Measurements from ENCODE around the gene COL4A6.

COL4A6 gene

DNA sequence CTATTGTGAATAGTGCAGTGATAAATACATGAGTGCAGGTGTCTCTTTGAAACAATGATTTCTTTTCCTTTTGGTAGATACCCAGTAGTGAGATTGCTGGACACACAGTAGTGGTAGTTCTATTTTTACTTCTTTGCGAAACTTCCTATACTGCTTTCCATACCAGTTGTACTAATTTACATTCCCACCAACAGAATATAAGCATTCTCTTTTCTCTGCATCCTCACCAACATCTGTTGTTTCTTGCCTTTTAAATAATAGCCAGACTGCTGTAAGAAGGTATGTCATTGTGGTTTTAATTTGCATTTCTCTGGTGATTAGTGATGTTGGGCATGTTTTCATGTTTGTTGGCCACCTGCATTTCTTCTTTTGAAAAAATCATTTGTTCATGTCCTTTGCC lies 105.9 kb downstream of the COL4A6 start:
- in situ Hi-C loops (cut with HindIII; ENCODE audit: low sequenced_read_pairs): no loop called here

DNA sequence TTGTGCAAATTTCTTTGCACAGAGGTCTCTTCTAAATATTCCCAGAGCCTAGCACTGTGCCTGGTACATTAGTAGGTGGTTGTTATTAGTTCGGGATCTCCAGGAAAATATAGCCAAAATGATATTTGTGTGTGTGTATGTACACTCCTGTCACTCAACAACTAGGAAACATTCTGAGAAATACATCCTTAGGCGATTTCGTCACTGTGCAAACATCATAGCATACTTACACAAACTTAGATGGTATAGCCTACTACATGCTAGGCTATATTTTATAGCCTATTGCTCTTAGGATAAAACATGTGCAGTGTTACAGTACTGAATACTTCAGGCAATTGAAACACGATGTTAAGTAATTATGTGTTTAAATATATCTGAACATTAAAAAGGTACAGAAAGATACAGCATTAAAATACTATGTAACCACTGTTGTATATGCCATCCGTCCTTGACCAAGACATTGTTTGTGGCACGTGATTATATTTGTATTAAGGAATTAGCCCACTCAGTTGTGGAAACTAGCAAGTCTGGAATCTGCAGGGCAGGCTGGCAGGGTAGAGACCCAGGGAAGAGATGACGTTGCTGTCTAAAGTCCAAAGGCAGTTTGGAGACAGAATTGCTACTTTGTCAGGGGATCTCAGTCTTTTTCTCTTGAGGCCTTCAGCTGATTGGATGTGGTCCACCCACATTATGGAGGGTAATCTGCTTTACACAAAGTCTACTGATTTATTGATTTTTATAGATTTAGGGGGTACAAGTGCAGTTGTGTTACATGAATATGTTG lies 106.9 kb downstream of the COL4A6 start:
- in situ Hi-C loops (cut with HindIII; ENCODE audit: low sequenced_read_pairs): no loop called here

DNA sequence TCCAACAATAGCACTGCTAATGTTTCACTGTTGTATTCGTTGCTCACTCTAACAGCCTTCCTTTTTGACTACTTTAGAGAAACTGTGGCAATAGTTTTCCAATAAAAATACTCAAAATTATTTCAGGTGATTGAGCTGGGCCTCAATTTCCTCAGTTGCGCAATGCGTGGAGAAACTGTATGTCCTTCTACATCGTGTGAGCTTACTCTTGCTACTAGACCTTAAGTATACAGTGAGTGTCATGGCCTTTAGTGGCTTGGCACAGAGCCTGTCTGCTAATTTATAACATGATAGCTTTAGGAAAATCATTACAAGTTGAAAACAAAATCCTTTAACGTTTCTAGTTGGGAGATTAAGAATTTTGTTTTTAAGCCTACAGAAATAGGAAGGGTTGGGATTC lies 114.5 kb downstream of the COL4A6 start:
- in situ Hi-C loops (cut with HindIII; ENCODE audit: low sequenced_read_pairs): no loop called here

DNA sequence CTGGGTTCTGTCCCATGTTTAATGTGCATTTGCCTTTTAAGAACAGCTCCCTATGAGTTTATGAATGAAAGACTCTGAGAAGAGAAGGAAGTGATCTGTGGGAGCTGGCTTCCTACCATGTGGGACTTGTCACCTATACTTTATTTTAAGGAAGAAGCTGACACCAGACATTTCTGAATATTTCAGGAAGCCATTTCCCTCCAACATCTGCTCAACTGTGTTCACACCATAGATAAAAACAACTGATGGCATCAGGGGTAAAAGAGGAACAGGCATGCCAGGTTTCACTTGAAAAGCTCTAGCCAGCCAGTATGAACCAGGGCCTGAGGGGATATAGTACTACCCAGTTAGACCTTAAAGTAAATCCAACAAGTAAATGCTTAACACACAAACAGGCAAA lies 116.0 kb downstream of the COL4A6 start:
- in situ Hi-C loops (cut with HindIII; ENCODE audit: low sequenced_read_pairs): no loop called here

DNA sequence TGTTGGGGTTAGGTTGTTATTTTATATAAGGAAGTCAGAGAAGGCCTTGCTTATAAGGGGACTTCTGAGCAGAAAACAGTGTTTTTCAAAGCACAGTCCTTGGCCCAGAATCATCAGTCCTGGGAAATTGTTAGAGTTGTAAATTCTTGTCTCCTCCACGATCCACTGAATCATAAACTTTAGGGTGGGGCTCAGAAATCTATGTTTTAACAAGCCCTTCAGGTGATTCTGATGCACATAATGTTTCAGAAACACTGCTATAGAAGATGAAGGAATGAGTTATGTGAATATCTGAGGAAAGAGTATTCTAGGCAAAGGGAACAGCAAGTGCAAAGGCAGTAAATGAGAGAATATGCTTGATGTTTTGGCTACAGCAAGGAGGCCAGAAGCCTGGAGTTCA lies 121.8 kb downstream of the COL4A6 start:
- in situ Hi-C loops (cut with HindIII; ENCODE audit: low sequenced_read_pairs): no loop called here

DNA sequence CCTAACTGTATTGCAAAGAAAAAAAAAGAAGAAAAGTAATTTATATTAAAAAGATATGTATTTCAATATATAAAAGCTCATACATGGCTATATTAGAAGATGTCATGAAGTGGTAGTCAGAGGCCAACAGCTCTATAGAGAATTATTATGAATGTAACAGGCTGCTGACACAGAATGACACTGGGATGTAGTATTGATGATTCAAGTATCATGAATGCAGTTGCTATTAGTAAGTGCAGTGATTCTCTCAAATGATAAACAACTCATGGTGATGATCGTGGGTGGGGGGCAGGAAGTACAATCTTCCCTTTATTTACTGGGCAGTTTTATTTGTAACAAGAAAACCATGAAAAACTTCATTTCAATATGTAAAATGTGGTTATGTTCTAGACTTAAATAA lies 124.6 kb downstream of the COL4A6 start:
- in situ Hi-C loops (cut with HindIII; ENCODE audit: low sequenced_read_pairs): no loop called here

DNA sequence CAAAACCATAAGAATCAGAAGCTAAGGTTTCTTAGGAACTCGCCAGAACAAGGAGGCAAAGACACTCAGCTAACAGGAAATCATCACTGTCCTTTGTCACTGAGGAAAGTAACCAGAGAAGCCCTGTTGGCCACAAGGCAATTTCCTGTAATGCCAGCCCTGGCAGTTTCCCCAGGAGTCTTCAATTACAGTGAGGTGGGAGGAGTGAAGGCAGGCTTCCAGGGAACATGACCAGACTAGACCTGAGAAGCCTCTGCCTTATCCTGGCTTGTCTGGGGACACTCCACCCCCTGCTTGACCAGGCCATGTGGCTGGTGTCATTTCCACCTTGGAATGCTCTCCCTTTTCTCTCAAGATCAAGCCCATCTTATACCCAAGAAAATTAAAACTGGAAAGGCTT lies 125.3 kb downstream of the COL4A6 start:
- in situ Hi-C loops (cut with HindIII; ENCODE audit: low sequenced_read_pairs): no loop called here

DNA sequence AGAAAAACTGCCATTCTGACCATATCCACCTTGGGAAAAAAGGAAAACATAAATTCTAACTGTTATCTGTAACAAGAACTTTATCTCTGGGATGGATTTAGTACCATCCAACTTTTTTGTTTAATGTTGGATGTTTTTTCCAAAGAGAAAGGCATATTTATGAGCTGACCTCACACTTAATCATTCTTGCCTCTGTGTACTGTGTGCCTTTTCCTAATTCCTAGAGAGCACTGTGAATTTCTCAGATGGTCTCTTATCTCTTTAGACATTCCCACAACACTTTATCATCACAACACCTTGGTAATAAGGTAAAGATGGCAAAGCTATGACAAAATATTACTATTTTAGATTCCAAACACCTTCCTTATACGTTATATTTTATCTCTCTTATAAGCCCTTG lies 126.2 kb downstream of the COL4A6 start:
- in situ Hi-C loops (cut with HindIII; ENCODE audit: low sequenced_read_pairs): no loop called here

DNA sequence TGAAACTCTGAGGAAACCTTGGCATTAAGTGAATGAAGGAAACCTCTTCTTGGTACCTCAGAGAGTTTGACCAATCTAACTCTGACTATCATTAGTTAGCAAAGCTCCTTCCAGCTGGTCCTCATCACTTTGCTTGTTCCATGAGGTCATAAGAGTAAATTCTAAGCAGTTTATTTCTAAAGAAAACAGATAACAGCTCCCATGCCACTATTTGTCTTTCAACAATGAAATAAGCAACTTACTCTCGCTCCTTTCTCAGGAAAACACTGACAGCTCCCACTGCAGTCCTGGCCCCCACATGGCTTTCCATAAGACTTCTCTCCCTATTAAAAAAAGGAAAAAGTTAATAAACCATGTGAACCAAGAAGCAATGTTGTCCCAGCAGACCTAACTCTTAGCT lies 127.7 kb downstream of the COL4A6 start:
- in situ Hi-C loops (cut with HindIII; ENCODE audit: low sequenced_read_pairs): no loop called here

DNA sequence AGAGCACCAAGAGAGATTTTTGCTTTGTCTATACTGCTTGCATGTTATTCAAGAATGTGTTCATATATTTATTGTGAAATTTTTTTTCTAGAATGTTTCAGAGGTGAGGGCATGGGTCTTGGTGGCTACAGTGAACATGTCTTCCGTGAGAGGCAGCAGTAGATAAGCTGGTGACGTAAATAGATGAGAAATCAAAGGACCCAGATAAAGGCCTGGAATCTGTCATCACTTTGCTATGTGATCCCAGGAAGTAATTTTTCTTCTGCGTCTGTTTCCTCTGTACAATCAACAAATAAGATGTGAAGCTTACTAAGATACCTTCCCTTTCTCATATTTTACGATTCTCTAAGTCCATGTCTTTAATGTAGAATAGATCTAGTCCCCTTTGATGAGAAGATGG lies 129.1 kb downstream of the COL4A6 start:
- in situ Hi-C loops (cut with HindIII; ENCODE audit: low sequenced_read_pairs): no loop called here

DNA sequence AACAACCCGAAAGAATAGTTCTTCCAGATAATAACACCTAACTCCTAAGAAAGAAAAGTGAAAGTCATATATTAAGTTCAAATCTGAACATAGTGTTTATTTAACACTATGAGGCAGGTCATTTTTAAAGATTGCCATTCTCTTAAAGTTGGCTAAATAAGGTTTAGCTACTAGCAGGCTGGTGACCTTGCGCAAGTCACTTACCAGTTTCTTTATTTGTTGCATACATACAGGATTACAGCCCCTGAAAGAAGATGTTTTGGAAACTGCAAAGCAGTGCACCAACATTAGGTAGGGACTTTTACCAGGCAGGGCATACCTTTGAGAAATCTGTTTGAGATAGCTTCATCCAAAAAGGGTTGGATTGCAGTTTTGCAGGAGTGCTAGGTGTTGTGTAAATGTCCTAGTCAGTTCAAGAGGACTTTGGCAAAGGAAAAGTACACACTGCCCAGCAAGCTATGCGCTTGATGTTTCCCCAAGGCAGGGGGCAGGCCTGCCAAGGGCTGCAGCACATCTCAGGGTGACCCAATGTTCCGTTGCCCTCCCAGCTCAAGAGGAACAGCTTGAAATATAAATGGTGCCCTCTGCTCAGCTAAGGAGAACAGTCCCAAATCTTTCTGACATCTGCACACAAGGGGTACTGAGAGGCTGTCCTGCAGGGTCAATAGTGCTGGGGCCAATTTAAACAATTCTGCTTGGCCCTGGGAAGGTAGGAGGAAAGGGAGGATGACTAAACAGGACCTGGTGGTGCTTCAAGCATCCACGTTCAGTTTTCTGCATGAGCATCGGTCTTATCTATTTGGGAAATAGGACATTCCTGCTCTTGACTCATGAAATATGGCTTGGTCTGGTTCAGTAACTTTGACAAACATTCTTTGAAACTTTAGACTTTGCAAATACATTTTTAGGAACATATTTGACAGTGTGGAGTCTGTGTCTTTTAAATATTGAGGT lies 130.8 kb downstream of the COL4A6 start:
- in situ Hi-C loops (cut with HindIII; ENCODE audit: low sequenced_read_pairs): no loop called here

DNA sequence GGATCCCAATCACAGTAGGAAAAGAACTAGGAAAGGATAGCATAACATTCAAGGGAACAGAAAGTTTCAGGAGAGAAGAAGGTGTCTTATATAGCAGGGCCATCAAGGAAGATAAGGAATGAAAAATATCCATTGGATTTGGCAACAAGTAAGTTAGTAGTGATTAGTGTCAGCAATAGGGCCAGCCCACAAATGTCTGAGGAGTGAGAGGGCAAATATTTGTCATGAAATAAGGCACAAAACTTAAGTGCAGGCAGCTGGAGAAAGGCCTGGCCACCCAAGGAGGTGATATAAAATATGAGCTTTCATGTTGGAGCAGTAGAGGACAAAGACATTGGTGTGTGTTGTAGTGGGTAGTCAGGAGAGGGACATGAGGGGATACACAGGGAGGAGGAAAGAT lies 132.1 kb downstream of the COL4A6 start:
- in situ Hi-C loops (cut with HindIII; ENCODE audit: low sequenced_read_pairs): no loop called here

DNA sequence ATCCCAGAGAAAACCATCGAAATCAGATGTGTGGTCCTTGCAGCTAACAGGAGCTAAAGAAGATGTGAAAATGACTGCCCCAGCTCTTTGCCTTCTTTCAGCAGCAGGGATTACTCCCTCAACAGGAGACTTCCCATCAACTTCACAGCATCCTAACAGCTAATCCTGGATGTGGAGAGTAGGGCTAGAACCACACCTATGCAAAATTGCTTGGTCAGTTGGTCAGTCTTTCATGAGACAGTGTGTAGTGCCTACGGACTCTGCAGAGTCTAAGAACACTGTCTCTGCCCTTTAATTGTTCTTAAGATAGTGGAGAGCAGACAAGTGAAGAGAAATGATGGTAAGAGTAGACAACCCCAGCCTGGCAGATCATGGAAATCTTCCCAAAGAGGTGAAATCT lies 133.5 kb downstream of the COL4A6 start:
- in situ Hi-C loops (cut with HindIII; ENCODE audit: low sequenced_read_pairs): no loop called here

DNA sequence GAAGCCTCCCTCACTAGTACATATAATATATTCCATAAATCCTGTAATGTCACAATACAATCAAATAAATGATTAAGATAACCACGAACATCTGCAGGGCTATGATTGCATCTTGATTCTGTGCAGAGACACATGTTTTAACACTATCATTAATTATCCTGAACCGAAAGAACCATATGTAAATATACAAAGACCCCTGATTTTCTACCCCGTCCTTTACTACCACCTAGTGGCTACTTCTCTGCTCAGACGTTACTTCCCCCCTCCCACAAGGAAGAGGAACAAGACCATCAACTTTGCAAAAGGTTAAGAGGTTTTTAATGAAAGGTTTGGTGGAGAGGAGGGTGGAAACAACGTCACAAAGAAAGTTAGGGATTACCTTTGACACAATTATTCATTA lies 134.0 kb downstream of the COL4A6 start:
- in situ Hi-C loops (cut with HindIII; ENCODE audit: low sequenced_read_pairs): no loop called here

DNA sequence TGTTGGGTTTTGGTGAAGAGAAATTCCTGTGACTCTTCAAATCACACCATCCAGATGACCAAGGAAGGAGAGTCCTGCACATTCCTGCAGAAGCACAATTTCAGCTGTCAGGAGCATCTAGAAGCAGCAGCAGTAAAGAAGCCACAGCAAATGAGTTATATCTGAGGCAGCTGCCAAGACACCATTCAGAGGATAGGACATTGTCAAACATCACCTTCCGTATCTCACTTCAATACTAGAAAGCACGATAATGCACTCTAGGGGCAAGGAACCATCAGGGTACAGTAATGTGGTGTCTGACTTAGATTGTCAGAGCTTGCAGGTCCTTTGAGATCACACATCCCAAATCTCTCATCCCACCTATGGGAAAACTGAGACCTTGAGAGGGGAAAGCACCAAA lies 134.5 kb downstream of the COL4A6 start:
- in situ Hi-C loops (cut with HindIII; ENCODE audit: low sequenced_read_pairs): no loop called here

DNA sequence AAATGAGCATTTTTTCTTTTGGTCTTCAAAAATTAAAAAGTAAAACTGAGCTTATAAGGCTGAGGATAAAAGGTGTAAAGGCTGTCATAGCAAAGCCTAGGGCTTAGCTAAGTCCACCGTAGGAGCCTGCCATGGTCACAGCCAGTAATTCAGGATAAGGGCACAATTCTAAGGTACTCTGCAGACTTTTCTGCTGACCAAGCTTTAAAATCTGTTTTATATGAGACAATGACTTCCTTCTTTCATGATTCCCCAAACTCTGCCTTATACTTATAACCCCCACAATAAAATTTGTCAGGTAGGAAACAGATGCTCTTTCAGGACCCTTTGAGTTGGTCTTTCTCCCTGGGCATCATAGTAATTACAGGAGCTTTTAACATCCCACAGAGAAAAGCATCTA lies 138.5 kb downstream of the COL4A6 start:
- in situ Hi-C loops (cut with HindIII; ENCODE audit: low sequenced_read_pairs): no loop called here

DNA sequence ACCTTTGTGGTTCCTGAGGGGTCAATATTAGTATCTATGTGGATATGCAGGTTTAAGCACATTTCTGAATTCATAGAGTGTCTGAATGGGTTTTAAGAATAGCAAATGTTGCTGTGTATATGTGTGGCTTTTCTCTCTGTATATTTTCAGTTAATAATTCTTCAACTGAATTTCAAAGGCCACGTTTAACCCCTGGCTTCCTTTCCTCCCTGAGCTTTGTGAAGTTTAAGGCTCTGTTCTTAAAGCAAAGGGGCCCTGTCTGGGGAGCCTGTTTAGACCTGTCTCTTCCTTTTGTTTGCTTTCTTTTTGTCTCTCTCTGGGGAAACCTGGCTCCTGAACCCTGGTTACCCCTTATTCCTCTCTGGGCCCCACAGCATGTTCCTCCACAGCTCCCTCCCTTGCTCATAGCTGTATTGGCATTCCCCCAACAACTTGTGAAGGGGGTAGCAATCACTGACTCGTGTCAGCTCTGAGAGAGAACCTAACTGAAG lies 139.1 kb downstream of the COL4A6 start:
- in situ Hi-C loops (cut with HindIII; ENCODE audit: low sequenced_read_pairs): no loop called here

DNA sequence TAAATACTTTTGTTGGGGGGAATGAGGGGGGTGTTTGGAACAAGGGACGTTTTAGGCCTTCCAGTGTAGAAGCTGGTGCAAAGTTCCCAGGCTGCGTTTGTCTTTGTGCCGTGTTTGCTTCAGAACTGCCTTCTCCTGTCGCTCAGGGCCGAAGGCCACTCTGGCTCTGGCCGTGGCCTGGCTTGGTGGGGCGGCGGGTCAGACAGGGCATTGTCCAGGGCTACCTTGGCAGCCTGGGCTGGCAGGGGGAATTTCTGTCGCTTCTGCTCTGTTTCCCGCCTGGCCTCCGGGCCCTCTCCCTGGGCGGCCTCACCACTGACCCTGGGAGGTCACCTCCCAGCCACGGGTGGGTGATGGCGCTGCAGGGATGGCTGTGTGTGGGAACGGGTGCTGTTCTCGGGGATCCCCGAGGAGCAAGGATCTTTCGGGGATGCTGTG lies 140.0 kb downstream of the COL4A6 start:
- in situ Hi-C loops (cut with HindIII; ENCODE audit: low sequenced_read_pairs): no loop called here

DNA sequence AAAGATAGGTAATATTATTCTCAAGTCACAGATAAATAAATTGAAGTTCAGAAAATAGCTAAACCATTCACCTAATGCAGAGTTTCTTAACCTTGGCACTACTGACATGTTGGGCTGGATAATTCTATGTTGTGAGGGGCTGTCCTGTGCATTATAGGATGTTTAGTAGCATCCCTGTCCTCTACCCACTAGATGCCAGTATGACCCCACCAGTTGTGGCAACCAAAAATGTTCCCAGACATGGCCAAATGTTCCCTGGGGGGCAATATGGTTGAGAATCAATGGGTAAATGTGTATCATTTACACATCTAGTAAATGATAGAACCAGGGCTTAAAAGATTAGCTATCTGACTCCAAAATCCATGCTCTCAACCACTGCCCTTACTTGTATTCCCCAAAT lies 140.9 kb downstream of the COL4A6 start:
- in situ Hi-C loops (cut with HindIII; ENCODE audit: low sequenced_read_pairs): no loop called here

DNA sequence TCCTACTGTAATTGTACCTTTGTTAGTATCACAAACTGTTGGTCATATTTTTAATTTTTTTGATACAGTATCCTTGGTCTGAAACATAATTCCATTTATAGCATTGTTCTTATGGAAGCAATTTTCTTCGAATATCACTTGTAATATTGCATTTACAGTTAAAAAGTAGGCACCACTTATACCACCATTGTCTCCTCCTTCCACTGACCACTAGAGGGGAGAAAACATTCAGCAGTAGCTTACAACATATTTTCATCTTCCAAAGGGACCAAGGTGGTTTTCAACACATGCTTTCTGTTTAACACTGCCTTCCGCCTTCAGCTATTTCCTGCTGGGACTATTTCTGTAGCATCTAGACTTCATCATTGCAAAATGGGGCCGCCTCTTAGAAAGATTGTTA lies 146.2 kb downstream of the COL4A6 start:
- in situ Hi-C loops (cut with HindIII; ENCODE audit: low sequenced_read_pairs): no loop called here

DNA sequence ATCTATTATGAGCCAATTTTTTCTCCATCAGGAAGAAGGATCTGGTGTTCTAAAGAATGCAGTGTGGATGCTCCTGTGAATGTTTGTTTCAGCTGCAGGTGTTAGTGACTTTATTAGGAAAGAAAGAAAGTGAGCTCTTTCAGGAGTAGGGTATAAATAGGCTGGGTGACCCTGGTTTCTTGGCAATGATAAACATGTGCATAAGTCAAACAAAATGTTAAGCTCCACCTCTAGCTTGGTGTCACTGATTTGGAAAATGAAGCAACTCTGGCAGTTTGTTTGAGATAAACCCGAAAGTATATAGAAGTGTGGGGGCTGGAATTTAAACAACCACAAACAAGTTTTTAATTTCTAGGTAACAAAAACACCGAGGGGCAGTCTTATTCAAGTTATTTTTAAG lies 152.3 kb downstream of the COL4A6 start:
- in situ Hi-C loops (cut with HindIII; ENCODE audit: low sequenced_read_pairs): no loop called here

DNA sequence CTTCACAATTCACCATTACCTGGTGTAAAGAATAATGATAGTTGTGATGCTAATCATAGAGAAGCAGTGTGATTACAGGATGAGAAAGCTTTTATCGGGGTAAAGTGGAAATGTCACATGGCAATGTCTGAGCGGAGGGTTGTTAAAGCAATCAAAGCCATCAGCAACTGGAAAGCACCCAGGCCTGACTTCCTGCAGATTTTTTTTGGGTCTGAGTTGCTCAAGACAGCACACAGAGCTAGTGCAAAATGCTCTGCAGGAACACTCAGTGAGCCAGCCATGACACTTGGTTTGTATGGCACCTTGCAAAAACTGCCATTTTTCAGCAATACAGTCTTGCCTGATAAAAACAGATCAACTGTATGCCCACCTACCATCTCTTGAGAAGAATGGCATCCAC lies 152.9 kb downstream of the COL4A6 start:
- in situ Hi-C loops (cut with HindIII; ENCODE audit: low sequenced_read_pairs): no loop called here

Measured in endothelial cell of hepatic sinusoid (primary cell).